Fibroblast of skin of right quadriceps (primary cell): ENCODE data around the gene CTBP1.
A peak's percentile ranks its signal among the peaks of the same experiment; 100 is the strongest.

Experiments
- DNase-seq: peaks from one replicate; pipeline ENCODE4 v3.0.0-alpha.2; 2013

The CTBP1 gene

GRCh38 chr4:1207603-1208265 is 41.2 kb downstream of the CTBP1 start:
- DNase-seq: no peak

GRCh38 chr4:1207157-1207470 is 41.8 kb downstream of the CTBP1 start:
- no peak for DNase-seq

GRCh38 chr4:1206299-1207156 is 42.4 kb downstream of the CTBP1 start:
- DNase-seq: no peak

- DNase-seq: no peak
Observed at GRCh38 chr4:1205586-1206298, 43.2 kb downstream of the CTBP1 start.

GRCh38 chr4:1204828-1205585 is 43.9 kb downstream of the CTBP1 start:
- no peak for DNase-seq

- DNase-seq: no peak
Observed at GRCh38 chr4:1204286-1204827, 44.6 kb downstream of the CTBP1 start.

GRCh38 chr4:1203026-1203616 is 45.8 kb downstream of the CTBP1 start:
- no peak for DNase-seq

GRCh38 chr4:1202526-1203011 is 46.4 kb downstream of the CTBP1 start:
- no peak for DNase-seq

- peak; percentile 83 for DNase-seq
Observed at GRCh38 chr4:1201851-1202525, 46.9 kb downstream of the CTBP1 start.

- peak; percentile 87 for DNase-seq
Observed at GRCh38 chr4:1200425-1201035, 48.4 kb downstream of the CTBP1 start.

GRCh38 chr4:1199556-1200331 is 49.2 kb downstream of the CTBP1 start:
- DNase-seq: no peak

GRCh38 chr4:1198098-1198844 is 50.7 kb downstream of the CTBP1 start:
- no peak for DNase-seq

- DNase-seq: no peak
Observed at GRCh38 chr4:1196421-1197183, 52.3 kb downstream of the CTBP1 start.

GRCh38 chr4:1195891-1196401 is 53.0 kb downstream of the CTBP1 start:
- DNase-seq: no peak

- no peak for DNase-seq
Observed at GRCh38 chr4:1195109-1195671, 53.7 kb downstream of the CTBP1 start.

GRCh38 chr4:1194010-1194900 is 54.7 kb downstream of the CTBP1 start:
- no peak for DNase-seq
